AG09319 (cell line): Measurements from ENCODE around the gene NEIL1.

Experiments used
- DNase-seq: peaks from one replicate; pipeline ENCODE4 v3.0.0-alpha.2; 2010; ENCODE audit warnings: low read depth; ENCODE audit errors: extremely low read depth
- CTCF ChIP-seq: IDR thresholded peaks from 2 replicates; pipeline ENCODE4 v1.5.1; 2011; ENCODE audit warnings: low read depth, mild to moderate bottlenecking, inconsistent platforms, low read length, moderate library complexity

Gene NEIL1

GRCh38 chr15:75349851-75350588, 3.2 kb downstream of the NEIL1 start:
- no peak for TF ChIP-seq CTCF

GRCh38 chr15:75350601-75351361, 3.9 kb downstream of the NEIL1 start:
- TF ChIP-seq CTCF = no peak
- no peak for DNase-seq

More at GRCh38 chr15:75349851-75350588, 3.2 kb downstream of the NEIL1 start:
- DNase-seq = no peak

GRCh38 chr15:75352186-75353080, 5.6 kb downstream of the NEIL1 start:
- TF ChIP-seq CTCF = no peak
- no peak for DNase-seq

GRCh38 chr15:75353604-75354003, 6.8 kb downstream of the NEIL1 start:
- no peak for DNase-seq
- no peak for TF ChIP-seq CTCF

GRCh38 chr15:75354454-75354853, 7.6 kb downstream of the NEIL1 start:
- TF ChIP-seq CTCF = no peak
- no peak for DNase-seq

GRCh38 chr15:75355369-75355768, 8.5 kb downstream of the NEIL1 start:
- no peak for TF ChIP-seq CTCF

GRCh38 chr15:75356006-75356405, 9.2 kb downstream of the NEIL1 start:
- DNase-seq = no peak
- TF ChIP-seq CTCF = no peak

More at GRCh38 chr15:75355369-75355768, 8.5 kb downstream of the NEIL1 start:
- no peak for DNase-seq
